HG03097 (cell line): ENCODE results near the gene KAT6B.

Experiments used
- ATAC-seq: cut with Tn5 transposase; IDR thresholded peaks from one replicate; pipeline ENCODE4 v1.9.1; 2021; ENCODE audit not compliant: unreplicated experiment, low FRiP score

Gene KAT6B

DNA sequence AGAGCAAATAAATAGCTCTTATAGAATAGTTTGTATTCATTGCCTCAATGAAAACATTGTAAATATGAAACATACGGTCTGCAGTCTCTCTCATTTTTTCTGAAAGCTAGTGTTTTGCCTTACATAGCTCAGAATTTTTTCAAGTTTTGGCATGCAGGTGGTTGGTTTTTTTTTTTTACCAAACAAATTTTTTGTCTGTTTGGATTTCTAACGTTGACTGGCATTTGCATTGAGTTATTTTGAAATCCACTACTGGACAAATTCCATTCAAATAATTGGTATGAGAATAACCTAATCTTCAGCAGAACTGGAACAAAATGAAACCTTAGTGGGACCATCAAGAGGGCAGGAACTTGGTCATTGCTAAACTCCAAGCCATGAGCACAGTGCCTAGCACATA, 177.5 kb downstream of the KAT6B start:
- no peak for ATAC-seq

- no peak for ATAC-seq
Measured at GRCh38 chr10:75007646-75008045, 181.2 kb downstream of the KAT6B start.

DNA sequence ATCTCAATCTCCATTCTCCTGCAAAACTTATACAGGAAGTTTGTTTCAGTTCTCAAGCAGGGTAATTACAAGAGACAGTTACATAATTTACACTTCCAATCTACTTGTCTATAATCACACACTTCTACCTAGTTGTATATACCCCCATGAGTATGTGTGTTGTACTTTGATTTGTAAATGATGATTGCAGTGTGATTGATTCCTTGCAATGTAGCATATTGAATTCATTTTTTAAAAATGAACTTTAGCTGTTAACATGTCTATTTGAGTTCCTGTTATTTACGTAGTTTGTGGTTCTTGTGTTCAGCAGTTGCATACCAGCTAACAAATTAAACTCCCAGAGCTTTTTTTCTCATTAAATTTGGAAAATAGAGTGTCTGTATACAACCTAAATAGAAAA, 182.6 kb downstream of the KAT6B start:
- no peak for ATAC-seq

- no peak for ATAC-seq
Measured at GRCh38 chr10:75009426-75009825, 183.0 kb downstream of the KAT6B start.

DNA sequence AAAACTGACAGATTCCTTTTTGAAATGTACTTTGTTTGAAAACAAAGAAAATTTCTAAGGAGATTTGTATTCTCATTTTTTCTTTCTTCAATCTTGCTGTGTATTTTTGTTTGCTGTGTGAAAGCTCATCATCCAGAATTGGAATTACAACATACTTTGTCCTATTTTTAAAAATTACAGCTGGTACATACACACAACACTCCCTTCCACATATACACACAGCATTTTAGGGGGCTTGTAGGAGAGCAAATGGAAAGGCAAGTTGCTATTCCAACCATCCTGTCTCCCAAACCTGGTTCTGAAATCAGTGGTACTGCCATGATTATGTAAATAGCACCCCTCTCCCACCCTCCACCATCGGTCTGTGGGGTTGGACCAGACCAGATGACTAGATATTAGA, 184.0 kb downstream of the KAT6B start:
- no peak for ATAC-seq

- no peak for ATAC-seq
Measured at GRCh38 chr10:75011221-75011620, 184.8 kb downstream of the KAT6B start.

- no peak for ATAC-seq
Measured at GRCh38 chr10:75012471-75012870, 186.1 kb downstream of the KAT6B start.

- ATAC-seq: no peak
Measured at GRCh38 chr10:75013007-75013406, 186.6 kb downstream of the KAT6B start.

GRCh38 chr10:75013522-75013921, 187.1 kb downstream of the KAT6B start:
- no peak for ATAC-seq

GRCh38 chr10:75014516-75015230, 188.3 kb downstream of the KAT6B start:
- ATAC-seq: no peak

DNA sequence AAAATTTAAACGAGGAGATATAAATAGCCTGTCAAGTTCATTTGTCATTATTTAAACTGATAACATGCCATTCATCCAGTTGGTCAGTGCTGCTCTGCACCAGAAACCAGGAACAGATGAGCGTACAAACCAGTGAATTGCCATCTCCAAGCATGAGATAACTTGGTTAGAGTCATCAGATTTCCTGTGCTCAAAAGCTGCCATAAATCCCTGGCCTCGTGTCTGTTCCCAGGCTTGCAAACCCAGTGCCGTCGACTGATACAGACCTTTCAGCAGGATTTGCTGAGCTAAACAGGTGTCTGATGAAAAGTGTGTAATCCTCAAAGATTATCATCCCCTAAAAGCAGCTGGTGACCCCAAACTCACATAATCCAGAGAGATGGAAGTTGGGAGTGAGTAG, 189.0 kb downstream of the KAT6B start:
- ATAC-seq: no peak

- no peak for ATAC-seq
Measured at GRCh38 chr10:75016325-75016724, 189.9 kb downstream of the KAT6B start.

DNA sequence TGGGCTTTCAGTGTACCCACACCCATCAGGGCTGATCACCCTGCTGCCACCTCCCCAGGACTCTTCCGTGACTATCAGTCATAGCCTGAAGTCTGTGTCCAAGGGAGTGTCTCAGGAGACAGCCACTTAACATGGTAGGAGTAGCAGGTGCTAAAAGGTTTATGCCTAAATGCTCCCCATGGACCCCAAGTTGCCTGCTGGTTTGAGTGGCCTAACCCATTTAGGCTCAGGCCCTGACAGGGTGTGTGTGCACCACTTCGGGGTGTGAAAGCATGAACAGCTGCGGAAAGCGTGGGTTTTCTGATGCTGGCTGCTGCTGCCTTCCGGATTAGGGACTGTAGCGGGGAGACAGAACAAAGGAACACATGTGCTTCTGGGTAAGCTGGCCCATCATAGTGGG, 191.9 kb downstream of the KAT6B start:
- no peak for ATAC-seq

GRCh38 chr10:75018686-75019307, 192.4 kb downstream of the KAT6B start:
- no peak for ATAC-seq

DNA sequence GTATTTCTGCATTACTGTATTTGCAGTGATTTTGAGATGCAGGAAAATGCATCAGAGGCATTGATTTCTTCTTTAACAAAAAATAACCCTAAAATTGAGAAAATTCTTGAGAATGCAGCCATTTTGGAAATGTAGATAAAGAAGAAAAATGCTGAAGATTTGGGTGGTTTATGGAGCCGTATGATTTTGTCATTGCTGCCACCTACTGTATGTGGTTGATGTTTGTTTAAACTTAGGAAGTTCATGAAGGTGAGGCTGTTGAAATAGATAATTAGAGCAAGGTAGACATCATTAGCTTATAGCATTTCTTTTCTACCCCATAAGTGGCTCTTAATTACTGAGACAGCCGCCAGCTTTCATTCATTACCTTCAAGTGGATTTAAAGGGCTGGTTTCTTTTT, 193.0 kb downstream of the KAT6B start:
- no peak for ATAC-seq

- ATAC-seq: no peak
Measured at GRCh38 chr10:75020168-75020567, 193.8 kb downstream of the KAT6B start.

DNA sequence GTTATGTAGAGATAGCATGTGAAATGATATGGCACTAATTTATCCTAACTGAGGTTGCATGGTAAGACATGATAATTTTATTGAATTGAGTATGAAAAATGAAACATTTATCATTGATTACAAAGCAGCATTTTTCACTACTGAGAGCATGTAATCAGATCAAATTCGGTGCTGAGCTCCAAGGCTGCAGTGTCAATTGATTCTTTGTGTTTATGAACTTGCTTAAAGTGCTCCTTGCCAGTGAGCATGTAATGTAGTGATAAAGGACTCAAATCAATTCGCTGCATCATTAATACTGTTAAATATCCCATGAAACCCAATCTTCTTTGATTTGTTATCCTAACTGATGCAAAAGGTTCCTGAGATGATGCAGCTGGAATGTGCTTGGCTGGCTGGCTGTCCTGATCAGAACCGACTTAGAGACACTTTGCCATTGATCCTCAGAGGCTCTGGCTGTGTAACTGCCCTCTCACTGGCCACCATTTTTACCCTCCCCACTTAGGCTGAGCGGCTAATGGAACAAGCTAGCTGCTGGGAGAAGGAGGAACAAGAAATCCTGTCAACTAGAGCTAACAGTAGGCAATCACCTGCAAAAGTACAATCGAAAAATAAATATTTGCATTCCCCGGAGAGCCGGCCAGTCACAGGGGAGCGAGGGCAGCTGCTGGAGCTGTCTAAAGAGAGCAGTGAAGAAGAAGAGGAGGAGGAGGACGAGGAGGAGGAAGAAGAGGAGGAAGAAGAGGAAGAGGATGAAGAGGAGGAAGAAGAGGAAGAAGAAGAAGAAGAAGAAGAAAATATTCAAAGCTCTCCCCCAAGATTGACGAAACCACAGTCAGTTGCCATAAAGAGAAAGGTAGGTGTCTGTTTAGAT, 195.2 kb downstream of the KAT6B start:
- ATAC-seq: no peak

DNA sequence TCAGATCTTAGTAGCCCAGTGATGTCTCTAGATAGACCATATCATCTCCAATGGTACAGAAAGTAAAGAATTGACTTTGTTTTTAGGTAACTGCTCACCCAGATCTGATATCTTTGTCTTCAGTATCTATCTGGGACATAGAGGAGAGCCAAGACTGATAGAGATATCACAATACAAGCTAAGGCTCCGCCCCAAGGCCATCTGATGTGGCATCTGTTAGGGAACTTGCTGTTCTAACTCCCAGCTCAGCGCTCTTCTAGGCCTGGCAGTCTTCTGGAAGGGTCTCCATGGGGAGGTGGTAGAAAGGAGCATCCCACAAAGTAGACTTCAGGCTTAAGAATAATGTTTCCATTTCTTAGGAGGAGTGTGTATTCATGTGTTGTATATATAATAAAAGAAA, 196.7 kb downstream of the KAT6B start:
- no peak for ATAC-seq

DNA sequence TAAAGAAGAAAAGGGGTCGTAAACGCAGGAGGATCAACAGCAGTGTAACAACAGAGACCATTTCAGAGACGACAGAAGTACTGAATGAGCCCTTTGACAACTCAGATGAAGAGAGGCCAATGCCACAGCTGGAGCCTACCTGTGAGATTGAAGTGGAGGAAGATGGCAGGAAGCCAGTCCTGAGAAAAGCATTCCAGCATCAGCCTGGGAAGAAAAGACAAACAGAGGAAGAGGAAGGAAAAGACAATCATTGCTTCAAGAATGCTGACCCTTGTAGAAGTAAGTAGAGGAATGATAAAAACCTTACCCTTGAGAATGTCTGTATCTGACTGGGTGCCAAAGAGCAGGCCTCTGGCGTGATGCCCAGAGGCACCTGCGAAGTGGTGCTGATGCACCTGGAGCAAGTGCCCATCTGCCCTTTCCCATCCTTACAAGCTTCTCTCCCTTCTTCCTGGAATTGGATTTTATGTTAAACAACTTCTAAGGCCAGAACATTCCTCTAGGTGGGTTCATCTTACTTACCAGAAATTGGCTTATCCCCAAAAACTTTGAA, 198.6 kb downstream of the KAT6B start:
- no peak for ATAC-seq

DNA sequence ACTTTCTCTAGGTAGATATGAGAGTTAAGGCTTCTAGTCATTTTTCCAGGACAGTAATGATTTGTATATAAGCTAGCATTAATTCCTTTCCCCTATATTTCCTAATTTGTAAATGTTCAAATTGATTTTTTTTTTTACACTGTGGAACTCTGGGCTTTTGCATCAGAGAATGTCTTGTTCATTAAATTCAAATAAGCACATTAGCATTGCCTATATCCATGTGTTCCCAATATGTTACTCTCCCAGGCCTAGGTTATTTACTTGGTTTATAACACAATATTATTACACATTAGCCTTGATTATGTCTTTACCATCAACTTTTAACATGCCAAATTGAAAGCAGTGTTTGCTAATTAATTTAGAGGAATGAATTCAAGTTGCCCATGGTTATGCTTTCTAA, 201.6 kb downstream of the KAT6B start:
- no peak for ATAC-seq

DNA sequence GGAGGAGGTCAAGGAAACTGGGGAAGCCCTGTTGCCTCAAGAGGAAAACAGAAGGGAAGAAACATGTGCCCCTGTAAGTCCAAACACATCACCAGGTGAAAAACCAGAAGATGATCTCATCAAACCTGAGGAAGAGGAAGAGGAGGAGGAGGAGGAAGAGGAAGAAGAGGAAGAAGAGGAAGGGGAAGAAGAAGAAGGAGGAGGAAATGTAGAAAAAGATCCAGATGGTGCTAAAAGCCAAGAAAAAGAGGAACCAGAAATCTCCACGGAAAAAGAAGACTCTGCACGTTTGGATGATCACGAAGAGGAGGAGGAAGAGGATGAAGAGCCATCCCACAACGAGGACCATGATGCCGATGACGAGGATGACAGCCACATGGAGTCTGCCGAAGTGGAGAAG, 202.3 kb downstream of the KAT6B start:
- ATAC-seq: no peak
